Activated naive CD8-positive, alpha-beta T cell treated with anti-CD3 and anti-CD28 coated beads, Interleukin-2, amount 10 ng/mL, durations not matched to agents 7 days and 5 days (primary cell): ENCODE measurements around the gene DOCK6. TPM values are rescaled to one million over a fixed set of nuclear protein-coding genes. Genes with fewer than 3 reads are reported as not detected.

Source experiments
- ATAC-seq: fragments of 150-1000 bp; cut with Tn5 transposase; one replicate; pipeline ENCODE4 v1.10.0; 2021; ENCODE audit warnings: low read depth, moderate library complexity
- POLR2A ChIA-PET: fragments of 350-600 bp; sonication (Branson Sonifier 250); formaldehyde crosslinking; loops from one replicate; lab custom pipeline; 2021; ENCODE audit warnings: antibody characterized with exemption; lab: Charles Lee
- DNase-seq: peaks from one replicate; pipeline ENCODE4 v3.0.0; 2021
- H3K27ac Mint-ChIP-seq: one replicate; pipeline ENCODE4 v1.8.0; 2022; ENCODE audit warnings: mild to moderate bottlenecking, mixed read lengths
- H3K27me3 Mint-ChIP-seq: one replicate; pipeline ENCODE4 v1.8.0; 2022; ENCODE audit warnings: mild to moderate bottlenecking, moderate library complexity, mixed read lengths
- H3K36me3 Mint-ChIP-seq: one replicate; pipeline ENCODE4 v1.8.0; 2021; ENCODE audit warnings: mild to moderate bottlenecking, mixed read lengths
- H3K4me1 Mint-ChIP-seq: one replicate; pipeline ENCODE4 v1.8.0; 2021; ENCODE audit warnings: mixed read lengths
- H3K4me3 Mint-ChIP-seq: one replicate; pipeline ENCODE4 v1.8.0; 2022; ENCODE audit warnings: mild to moderate bottlenecking, moderate library complexity, mixed read lengths
- H3K9me3 Mint-ChIP-seq: one replicate; pipeline ENCODE4 v1.8.0; 2021; ENCODE audit warnings: mixed read lengths
- total RNA-seq, 2 experiments: library from RNA; stranded (reverse); gene quantifications; one replicate each; pipeline ENCODE4 v1.2.3, GENCODE V29; 2021

Gene DOCK6
- total RNA-seq, 2 experiments from 2014 or later = 0.43 to 0.72 TPM

- POLR2A ChIA-PET = no interaction called here
Observed at GRCh38 chr19:11291415-11291814, 29.1 kb upstream of the DOCK6 start.

GRCh38 chr19:11290256-11290655 lies 27.9 kb upstream of the DOCK6 start:
- ATAC-seq = no peak
- Mint-ChIP-seq H3K4me1 (peaks cover 8% of the 10 kb centered on the region), H3K27ac (no peak overlapping the region), H3K4me3 (no peak overlapping the region), H3K9me3 (no peaks in the 10 kb centered on the region), H3K27me3 (peaks cover 65% of the 10 kb centered on the region), H3K36me3 (no peaks in the 10 kb centered on the region)
- DNase-seq = no peak
- POLR2A ChIA-PET = interaction anchor here (0.7 kb wide), 1 partner anchor 119 kb away, joined by 4 read pairs; no protein-coding TSS in a partner anchor

More at GRCh38 chr19:11291415-11291814, 29.1 kb upstream of the DOCK6 start:
- Mint-ChIP-seq H3K9me3 (no peaks in the 10 kb centered on the region), H3K4me1 (peaks cover 8% of the 10 kb centered on the region), H3K27me3 (peaks cover 62% of the 10 kb centered on the region), H3K4me3 (no peak overlapping the region), H3K36me3 (no peaks in the 10 kb centered on the region), H3K27ac (no peak overlapping the region)
- ATAC-seq (no peak), DNase-seq (no peak)

GRCh38 chr19:11288349-11288748 lies 26.0 kb upstream of the DOCK6 start:
- Mint-ChIP-seq H3K9me3 (no peaks in the 10 kb centered on the region), H3K27ac (no peak overlapping the region), H3K4me1 (peaks cover 2% of the 10 kb centered on the region), H3K36me3 (no peaks in the 10 kb centered on the region), H3K27me3 (peaks cover 64% of the 10 kb centered on the region), H3K4me3 (no peak overlapping the region)
- POLR2A ChIA-PET = interaction anchor here (0.6 kb wide), 1 partner anchor 13 kb away, joined by 3 read pairs; no protein-coding TSS in a partner anchor
- DNase-seq (no peak), ATAC-seq (no peak)

- POLR2A ChIA-PET = interaction anchor here (1.0 to 1.3 kb wide), 2 partner anchors 59 to 95 kb away, joined by 3 to 4 read pairs; partner anchors contain the start of genes CCDC159 and TMEM205
- Mint-ChIP-seq H3K9me3 (no peaks in the 10 kb centered on the region), H3K4me3 (no peak overlapping the region), H3K27ac (no peak overlapping the region), H3K36me3 (no peaks in the 10 kb centered on the region), H3K4me1 (peaks cover 5% of the 10 kb centered on the region), H3K27me3 (peaks cover 72% of the 10 kb centered on the region)
- ATAC-seq (no peak), DNase-seq (no peak)
Observed at GRCh38 chr19:11286312-11286974, 24.1 kb upstream of the DOCK6 start.

- H3K4me3 Mint-ChIP-seq = no peak overlapping the region
- H3K4me1 Mint-ChIP-seq = peaks cover 12% of the 10 kb centered on the region
- POLR2A ChIA-PET = no interaction called here
- H3K36me3 Mint-ChIP-seq = no peaks in the 10 kb centered on the region
- H3K27ac Mint-ChIP-seq = no peak overlapping the region
- peaks cover 67% of the 10 kb centered on the region for H3K27me3 Mint-ChIP-seq
- ATAC-seq = no peak
- no peaks in the 10 kb centered on the region for H3K9me3 Mint-ChIP-seq
- no peak for DNase-seq
Observed at GRCh38 chr19:11284515-11284914, 22.2 kb upstream of the DOCK6 start.

GRCh38 chr19:11281356-11282049 lies 19.2 kb upstream of the DOCK6 start:
- peaks cover 64% of the 10 kb centered on the region for H3K27me3 Mint-ChIP-seq

GRCh38 chr19:11279505-11280236 lies 17.3 kb upstream of the DOCK6 start:
- Mint-ChIP-seq H3K27me3 (peaks cover 67% of the 10 kb centered on the region), H3K4me1 (peaks cover 13% of the 10 kb centered on the region), H3K9me3 (peaks cover 2% of the 10 kb centered on the region), H3K36me3 (no peaks in the 10 kb centered on the region), H3K4me3 (peak overlapping the region; percentile 78), H3K27ac (peak overlapping the region; percentile 82)
- peak; percentile 80 for ATAC-seq
- peak; percentile 58 for DNase-seq
- POLR2A ChIA-PET = interaction anchor here (0.7 to 1.2 kb wide), 6 partner anchors 60 to 142 kb away, joined by 3 to 8 read pairs (median 4); no protein-coding TSS in a partner anchor

More at GRCh38 chr19:11281356-11282049, 19.2 kb upstream of the DOCK6 start:
- Mint-ChIP-seq H3K4me3 (no peak overlapping the region), H3K9me3 (peaks cover 2% of the 10 kb centered on the region), H3K27ac (no peak overlapping the region), H3K4me1 (peaks cover 13% of the 10 kb centered on the region), H3K36me3 (no peaks in the 10 kb centered on the region)
- ATAC-seq = no peak
- POLR2A ChIA-PET = interaction anchor here (0.5 to 1.1 kb wide), 3 partner anchors 14 to 201 kb away, joined by 3 read pairs; no protein-coding TSS in a partner anchor
- no peak for DNase-seq

- no peak for ATAC-seq
- Mint-ChIP-seq H3K27ac (no peak overlapping the region), H3K4me3 (no peak overlapping the region), H3K4me1 (peaks cover 13% of the 10 kb centered on the region), H3K9me3 (peaks cover 2% of the 10 kb centered on the region), H3K27me3 (peaks cover 67% of the 10 kb centered on the region), H3K36me3 (no peaks in the 10 kb centered on the region)
- DNase-seq = no peak
- POLR2A ChIA-PET = interaction anchor here (0.6 to 1.2 kb wide), 4 partner anchors 95 to 1594 kb away, joined by 3 to 5 read pairs (median 4); partner anchors contain the start of gene ELOF1
Observed at GRCh38 chr19:11278670-11279069, 16.3 kb upstream of the DOCK6 start.

GRCh38 chr19:11274533-11275086 lies 12.3 kb upstream of the DOCK6 start:
- Mint-ChIP-seq H3K4me1 (peaks cover 4% of the 10 kb centered on the region), H3K4me3 (no peak overlapping the region), H3K27ac (no peak overlapping the region), H3K36me3 (no peaks in the 10 kb centered on the region), H3K9me3 (peaks cover 2% of the 10 kb centered on the region), H3K27me3 (peaks cover 57% of the 10 kb centered on the region)
- no peak for DNase-seq
- no peak for ATAC-seq
- POLR2A ChIA-PET = interaction anchor here (0.5 kb wide), 1 partner anchor 11 kb away, joined by 3 read pairs; no protein-coding TSS in a partner anchor

GRCh38 chr19:11273989-11274388 lies 11.7 kb upstream of the DOCK6 start:
- Mint-ChIP-seq H3K36me3 (no peaks in the 10 kb centered on the region), H3K27me3 (peaks cover 60% of the 10 kb centered on the region), H3K4me1 (peaks cover 2% of the 10 kb centered on the region), H3K9me3 (peaks cover 2% of the 10 kb centered on the region), H3K27ac (no peak overlapping the region), H3K4me3 (no peak overlapping the region)
- no peak for DNase-seq
- POLR2A ChIA-PET = interaction anchor here (0.5 to 0.6 kb wide), 2 partner anchors 10 to 247 kb away, joined by 3 to 4 read pairs; no protein-coding TSS in a partner anchor
- ATAC-seq = no peak

GRCh38 chr19:11273296-11273695 lies 11.0 kb upstream of the DOCK6 start:
- H3K27me3 Mint-ChIP-seq = peaks cover 62% of the 10 kb centered on the region
- POLR2A ChIA-PET = interaction anchor here (0.6 kb wide), 1 partner anchor 248 kb away, joined by 4 read pairs; no protein-coding TSS in a partner anchor
- ATAC-seq (no peak), DNase-seq (no peak)
- H3K4me3 Mint-ChIP-seq = no peak overlapping the region
- H3K4me1 Mint-ChIP-seq = peaks cover 5% of the 10 kb centered on the region
- H3K27ac Mint-ChIP-seq = no peak overlapping the region
- H3K9me3 Mint-ChIP-seq = peaks cover 2% of the 10 kb centered on the region
- H3K36me3 Mint-ChIP-seq = no peaks in the 10 kb centered on the region

GRCh38 chr19:11269408-11269807 lies 7.1 kb upstream of the DOCK6 start:
- peaks cover 64% of the 10 kb centered on the region for H3K27me3 Mint-ChIP-seq
- no peak for DNase-seq
- POLR2A ChIA-PET = interaction anchor here (0.6 kb wide), 1 partner anchor 12 kb away, joined by 3 read pairs; no protein-coding TSS in a partner anchor
- ATAC-seq = no peak
- no peak overlapping the region for H3K4me3 Mint-ChIP-seq
- H3K4me1 Mint-ChIP-seq = peaks cover 5% of the 10 kb centered on the region
- no peak overlapping the region for H3K27ac Mint-ChIP-seq
- no peaks in the 10 kb centered on the region for H3K9me3 Mint-ChIP-seq
- H3K36me3 Mint-ChIP-seq = no peaks in the 10 kb centered on the region
